Smooth muscle cell (in vitro differentiated cells): ENCODE data around the gene NAIP. TPM values are rescaled to one million over a fixed set of nuclear protein-coding genes. Genes with fewer than 3 reads are reported as not detected.
"Not testable (repeated sequence)": the region's sequence is repeated elsewhere in the genome, so short reads cannot be mapped to it uniquely, and the experiment has no call there.

Source experiments
- DNase-seq: peaks from one replicate; lab custom pipeline; 2025; ENCODE audit not compliant: unreplicated experiment; lab: John Stamatoyannopoulos, UW
- H2AFZ ChIP-seq: fragments of 200-600 bp; sonication (generic); 2 replicates; pipeline ENCODE4 v1.6.0; 2016; ENCODE audit warnings: antibody characterized with exemption, low read depth, mild to moderate bottlenecking
- H3F3A ChIP-seq: fragments of 200-600 bp; sonication (generic); 2 replicates; pipeline ENCODE4 v1.6.0; 2017; ENCODE audit warnings: antibody characterized with exemption, low read depth
- H3K27ac ChIP-seq: fragments of 200-600 bp; sonication (generic); 2 replicates; pipeline ENCODE4 v1.5.1; 2016; ENCODE audit warnings: low read depth, mild to moderate bottlenecking
- H3K27me3 ChIP-seq: fragments of 200-600 bp; sonication (generic); 2 replicates; pipeline ENCODE4 v1.6.1; 2016; ENCODE audit warnings: low read depth, mild to moderate bottlenecking
- H3K36me3 ChIP-seq: fragments of 200-600 bp; sonication (generic); 2 replicates; pipeline ENCODE4 v1.5.1; 2016; ENCODE audit warnings: low read depth
- H3K4me1 ChIP-seq: fragments of 200-600 bp; sonication (generic); 2 replicates; pipeline ENCODE4 v1.5.1; 2016; ENCODE audit warnings: low read depth
- H3K4me2 ChIP-seq: fragments of 200-600 bp; sonication (generic); 2 replicates; pipeline ENCODE4 v1.6.0; 2016; ENCODE audit warnings: mild to moderate bottlenecking
- H3K4me3 ChIP-seq: fragments of 200-600 bp; sonication (generic); 2 replicates; pipeline ENCODE4 v1.5.1; 2016; ENCODE audit warnings: mild to moderate bottlenecking
- H3K79me2 ChIP-seq: fragments of 200-600 bp; sonication (generic); 2 replicates; pipeline ENCODE4 v1.6.0; 2016; ENCODE audit warnings: low read depth, mild to moderate bottlenecking
- H3K9ac ChIP-seq: fragments of 200-600 bp; sonication (generic); 2 replicates; pipeline ENCODE4 v1.6.0; 2016; ENCODE audit warnings: low read depth
- H3K9me3 ChIP-seq: fragments of 200-600 bp; sonication (generic); replicated peaks from 2 replicates; pipeline ENCODE4 v1.5.1; 2016; ENCODE audit warnings: low read depth
- H4K20me1 ChIP-seq: fragments of 200-600 bp; sonication (generic); 2 replicates; pipeline ENCODE4 v1.6.0; 2016; ENCODE audit warnings: low read depth
- WGBS: methylation state at CpG from one replicate; pipeline ENCODE4 v1.1.7; 2016; ENCODE audit warnings: low lambda C conversion rate; 5-methylcytosine and 5-hydroxymethylcytosine counted together
- polyA plus RNA-seq: library from polyadenylated mRNA; unstranded; fragments of >200 nt; fragmentation: Nextera tagmentation; extraction: Ambion mirVana; gene quantifications from 2 replicates; pipeline ENCODE4 v1.2.1, GENCODE V29; 2016
- total RNA-seq: library from RNA; depleted of rRNA; stranded (reverse); fragments of >200 nt; gene quantifications from 2 replicates; pipeline ENCODE4 v1.2.3, GENCODE V29; 2014

The NAIP gene
- total RNA-seq (3.9 and 4.8 TPM in 2 replicates), polyA plus RNA-seq (2.6 and 4.6 TPM in 2 replicates)

GRCh38 chr5:71025289-71025953 is at the start of gene NAIP:
TSS of gene NAIP (minus strand) at chr5:71025339. CDS start at chr5:71012915, 12,424 bp downstream.
- DNase-seq, H2AFZ ChIP-seq, H3K27me3 ChIP-seq, H3F3A ChIP-seq, H3K9me3 ChIP-seq, H3K4me1 ChIP-seq, H3K79me2 ChIP-seq, H3K4me2 ChIP-seq, H3K27ac ChIP-seq, H3K9ac ChIP-seq, H3K36me3 ChIP-seq, H4K20me1 ChIP-seq, H3K4me3 ChIP-seq: not testable (repeated sequence)
- WGBS, result 100% methylated on average over 6 of the region's 8 CpGs

- H3K9me3 ChIP-seq, DNase-seq, H3K4me1 ChIP-seq, H3K36me3 ChIP-seq, H3K4me2 ChIP-seq, H3K79me2 ChIP-seq, H4K20me1 ChIP-seq, H2AFZ ChIP-seq, H3K9ac ChIP-seq, H3K27me3 ChIP-seq, H3F3A ChIP-seq, H3K27ac ChIP-seq, H3K4me3 ChIP-seq: not testable (repeated sequence)
- WGBS, result no CpG with 5 or more reads among the region's 46 CpGs
Observed at GRCh38 chr5:71067262-71067928, 42.3 kb upstream of the NAIP start, which contains the start of gene GTF2H2. TSS of gene GTF2H2 (minus strand) at chr5:71067676. CDS start at chr5:71062763, 4,913 bp downstream.

- H4K20me1 ChIP-seq, H3K79me2 ChIP-seq, H3K9me3 ChIP-seq, H3F3A ChIP-seq, H3K4me1 ChIP-seq, H3K27me3 ChIP-seq, H3K36me3 ChIP-seq, H3K27ac ChIP-seq, H3K9ac ChIP-seq, H3K4me2 ChIP-seq, H2AFZ ChIP-seq, H3K4me3 ChIP-seq, DNase-seq: not testable (repeated sequence)
- 100% methylated on average over 1 of the region's 1 CpG for WGBS
Observed at GRCh38 chr5:71061322-71061721, 36.2 kb upstream of the NAIP start.

GRCh38 chr5:71059426-71059825 is 34.3 kb upstream of the NAIP start:
- not testable (repeated sequence) for H3K4me2 ChIP-seq, H3K9me3 ChIP-seq, H3K36me3 ChIP-seq, H3K9ac ChIP-seq, DNase-seq, H3K27me3 ChIP-seq, H3K4me3 ChIP-seq, H2AFZ ChIP-seq, H3K79me2 ChIP-seq, H4K20me1 ChIP-seq, H3K27ac ChIP-seq, H3F3A ChIP-seq, H3K4me1 ChIP-seq
- WGBS, result 100% methylated on average over 1 of the region's 3 CpGs

GRCh38 chr5:71044808-71045207 is 19.7 kb upstream of the NAIP start:
- not testable (repeated sequence) for H3K9ac ChIP-seq, H2AFZ ChIP-seq, H4K20me1 ChIP-seq, H3K4me2 ChIP-seq, H3K36me3 ChIP-seq, H3K4me1 ChIP-seq, H3K27me3 ChIP-seq, DNase-seq, H3K4me3 ChIP-seq, H3K27ac ChIP-seq, H3K79me2 ChIP-seq, H3K9me3 ChIP-seq, H3F3A ChIP-seq
- WGBS, result 80% methylated on average over 1 of the region's 2 CpGs

GRCh38 chr5:71044128-71044527 is 19.0 kb upstream of the NAIP start:
- not testable (repeated sequence) for H4K20me1 ChIP-seq, H3K4me2 ChIP-seq, H3K27me3 ChIP-seq

GRCh38 chr5:71031046-71031776 is 6.1 kb upstream of the NAIP start:
- H2AFZ ChIP-seq, H3K4me3 ChIP-seq, H3K79me2 ChIP-seq, H3K9ac ChIP-seq, H3K9me3 ChIP-seq, H3K27ac ChIP-seq, H3K4me2 ChIP-seq, H4K20me1 ChIP-seq, H3K4me1 ChIP-seq, H3F3A ChIP-seq, H3K36me3 ChIP-seq, H3K27me3 ChIP-seq, DNase-seq: not testable (repeated sequence)
- no CpG with 5 or more reads among the region's 7 CpGs for WGBS

More at GRCh38 chr5:71044128-71044527, 19.0 kb upstream of the NAIP start:
- not testable (repeated sequence) for H3F3A ChIP-seq, H2AFZ ChIP-seq, H3K9ac ChIP-seq, H3K4me3 ChIP-seq, H3K79me2 ChIP-seq, H3K27ac ChIP-seq, H3K4me1 ChIP-seq, H3K36me3 ChIP-seq, H3K9me3 ChIP-seq, DNase-seq
- no CpG with 5 or more reads among the region's 2 CpGs for WGBS

GRCh38 chr5:71020643-71021042 is 4.5 kb downstream of the NAIP start:
- H3K27me3 ChIP-seq, H3K4me1 ChIP-seq, DNase-seq, H3K9ac ChIP-seq, H3K4me3 ChIP-seq, H3K27ac ChIP-seq, H3K4me2 ChIP-seq, H3K9me3 ChIP-seq, H3K36me3 ChIP-seq, H2AFZ ChIP-seq, H3F3A ChIP-seq, H4K20me1 ChIP-seq, H3K79me2 ChIP-seq: not testable (repeated sequence)
- no CpG with 5 or more reads among the region's 6 CpGs for WGBS
